K562 (cell line): ENCODE results near the gene PHKA2. TPM values are rescaled to one million over a fixed set of nuclear protein-coding genes. Genes with fewer than 3 reads are reported as not detected.

ENCODE experiments used
- ATAC-seq: fragments of 200-7000 bp; cut with Tn5 transposase; 3 replicates; pipeline ENCODE4 v1.9.1; 2020; ENCODE audit warnings: moderate library complexity
- BruUV-seq: library from RNA; stranded (reverse); fragments of 400-500 nt; replicated peaks from 2 replicates; lab custom pipeline; 2021; lab: Mats Ljungman, UMichigan
- CTCF ChIA-PET: fragments of 300-600 bp; formaldehyde crosslinking; extraction: SDS; loops from one replicate; lab custom pipeline; 2021; ENCODE audit warnings: low intra/inter-chr PET ratio; lab: Yijun Ruan, JAX
- POLR2A ChIA-PET: fragments of 300-600, 350-650 bp; sonication (Branson Sonifier 250); formaldehyde crosslinking; extraction: SDS; loops from one replicate; lab custom pipeline; 2021; ENCODE audit warnings: antibody characterized with exemption, inconsistent platforms; lab: Yijun Ruan, JAX
- DNase-seq, 4 experiments: peaks; one replicate each; pipeline versions ENCODE4 v3.0.0 to v3.0.0-alpha.2; 2011 to 2018; ENCODE audit warnings: low spot score in 3 of 4, mixed read lengths in 3 of 4; ENCODE audit errors: extremely low read depth in 1 of 4
- FAIRE-seq: peaks from 2 replicates; lab custom pipeline; 2011; peaks lifted over from hg19 to GRCh38; lab: Jason Lieb, UNC
- H2AFZ ChIP-seq: 2 replicates; pipeline ENCODE4 v1.6.0; 2011; ENCODE audit warnings: low read depth, low read length, control low read depth, inconsistent platforms
- H3K27ac ChIP-seq: fragments of 200-600 bp; 3 replicates; pipeline ENCODE4 v1.8.0; 2011; ENCODE audit warnings: low read depth, mild to moderate bottlenecking, control low read depth, inconsistent platforms, low read length, moderate library complexity, mixed read lengths; ENCODE audit errors: extremely low read depth
- H3K27me3 ChIP-seq, 2 experiments: fragments of 300-600 bp in 1 of 2; 2 replicates in 1 of 2; 3 replicates in 1 of 2; pipeline versions ENCODE4 v1.6.0 to v1.8.0; 2011; ENCODE audit warnings: inconsistent platforms in 2 of 2, low read length in 2 of 2, mild to moderate bottlenecking in 1 of 2, mixed read lengths in 1 of 2, moderate library complexity in 1 of 2; ENCODE audit not compliant: control insufficient read depth in 2 of 2, insufficient read depth in 2 of 2
- H3K36me3 ChIP-seq: fragments of 300-600 bp; 3 replicates; pipeline ENCODE4 v1.8.0; 2011; ENCODE audit warnings: mild to moderate bottlenecking, low read length, inconsistent platforms; ENCODE audit not compliant: control insufficient read depth, insufficient read depth
- H3K4me1 ChIP-seq, 2 experiments: fragments of 200-600 bp in 1 of 2; replicated peaks in 1 of 2; 2 replicates in 1 of 2; 3 replicates in 1 of 2; pipeline versions ENCODE4 v1.5.1 to v1.8.0; 2011; ENCODE audit warnings: inconsistent platforms in 2 of 2, low read length in 2 of 2, mild to moderate bottlenecking in 1 of 2, mixed read lengths in 1 of 2, moderate library complexity in 1 of 2; ENCODE audit not compliant: control insufficient read depth in 2 of 2, insufficient read depth in 2 of 2
- H3K4me2 ChIP-seq: 2 replicates; pipeline ENCODE4 v1.6.1; 2011; ENCODE audit warnings: low read length, control low read depth, inconsistent platforms, mixed read lengths; ENCODE audit not compliant: insufficient read depth
- H3K4me3 ChIP-seq: fragments of 200-600 bp; sonication (generic), shearing (Covaris generic); 2 replicates; pipeline ENCODE4 v1.5.1; 2016; ENCODE audit warnings: control low read depth, inconsistent platforms
- H3K79me2 ChIP-seq: fragments of 200-600 bp; 3 replicates; pipeline ENCODE4 v1.8.0; 2011; ENCODE audit warnings: low read length, inconsistent platforms; ENCODE audit not compliant: control insufficient read depth, insufficient read depth
- H3K9ac ChIP-seq, 2 experiments: 2 replicates each; pipeline versions ENCODE4 v1.6.0 to v1.6.1; 2011; ENCODE audit warnings: low read depth in 2 of 2, low read length in 2 of 2, control low read depth in 1 of 2, inconsistent platforms in 1 of 2, mild to moderate bottlenecking in 1 of 2, mixed read lengths in 1 of 2; ENCODE audit not compliant: insufficient read depth in 1 of 2
- H3K9me1 ChIP-seq: one replicate; pipeline ENCODE4 v1.6.0; 2011; ENCODE audit warnings: inconsistent platforms, mild to moderate bottlenecking, low read length, moderate library complexity; ENCODE audit not compliant: control insufficient read depth, insufficient read depth
- H3K9me3 ChIP-seq: replicated peaks from 2 replicates; pipeline ENCODE4 v1.5.1; 2011; ENCODE audit warnings: low read depth, low read length, inconsistent platforms; ENCODE audit not compliant: control insufficient read depth, insufficient read depth
- H4K20me1 ChIP-seq: replicated peaks from 2 replicates; pipeline ENCODE4 v1.6.1; 2011; ENCODE audit warnings: low read length, inconsistent platforms, mixed read lengths; ENCODE audit not compliant: control insufficient read depth, insufficient read depth
- BRF1 ChIP-seq: IDR thresholded peaks from 3 replicates; pipeline ENCODE4 v1.6.1; 2011; ENCODE audit warnings: borderline replicate concordance, mild to moderate bottlenecking; ENCODE audit not compliant: insufficient read length; ENCODE audit errors: extremely low read depth
- CBX8 ChIP-seq: fragments of 200-600 bp; sonication (generic); IDR thresholded peaks from 2 replicates; pipeline ENCODE4 v1.6.1; 2012; ENCODE audit warnings: borderline replicate concordance, mixed run types, low read depth, mild to moderate bottlenecking, moderate library complexity, mixed read lengths, low read length, control low read depth, inconsistent platforms; ENCODE audit not compliant: poor library complexity, severe bottlenecking; ENCODE audit errors: extremely low read depth
- EGR1 ChIP-seq: fragments of 450-650 bp; conservative IDR thresholded peaks from 2 replicates; pipeline ENCODE4 v1.6.1; 2017; ENCODE audit warnings: mild to moderate bottlenecking
- FUS ChIP-seq: fragments of 200-400 bp; formaldehyde crosslinking; optimal IDR thresholded peaks from 2 replicates; pipeline ENCODE3; 2017; ENCODE audit warnings: low read depth, low read length
- NFE2L1 ChIP-seq: fragments of 450-650 bp; IDR thresholded peaks from 2 replicates; pipeline ENCODE4 v1.6.1; 2016; ENCODE audit warnings: missing genetic modification characterization, low read depth, mild to moderate bottlenecking, missing compliant biosample characterization, moderate library complexity, borderline replicate concordance
- PHF20 ChIP-seq: fragments of 450-650 bp; IDR thresholded peaks from 2 replicates; pipeline ENCODE4 v1.6.1; 2018; ENCODE audit not compliant: partially characterized antibody
- WGBS: fragments of 100-300 bp; shearing (Covaris generic); methylation state at CpG from one replicate; pipeline ENCODE4 v1.1.6; 2016; ENCODE audit warnings: low coverage, mixed read lengths; ENCODE audit not compliant: insufficient coverage; ENCODE audit errors: missing lambda C conversion rate; 5-methylcytosine and 5-hydroxymethylcytosine counted together
- in situ Hi-C: fragments of 300-500 bp; cut with MboI; formaldehyde crosslinking; loops from 4 replicates; pipeline ENCODE4 v1.15.0; 2018; ENCODE audit warnings: inconsistent platforms, mixed read lengths
- intact Hi-C: fragments of 100-400 bp; cut with micrococcal nuclease; formaldehyde crosslinking; loops from 2 replicates; pipeline ENCODE4 v1.14.2; 2022
- polyA plus RNA-seq, 8 experiments: library from polyadenylated mRNA; depleted of rRNA in 4 of 8; stranded (reverse) in 5 of 8; unstranded in 3 of 8; fragments of >200 nt; fragmentation: Nextera tagmentation in 2 of 8; fragmentation: Illumina TruSeq in 1 of 8; extraction: Ambion mirVana in 2 of 8; extraction: Trizol in 1 of 8; gene quantifications; 2 replicates each; pipeline versions ENCODE4 v1.2.1 to v1.2.3, GENCODE V29; 2011 to 2014; ENCODE audit warnings: inconsistent platforms in 1 of 8, missing spikeins in 1 of 8
- total RNA-seq, 7 experiments: library from RNA; depleted of rRNA in 6 of 7; stranded (reverse); fragments of >200 nt in 6 of 7; fragmentation: Illumina TruSeq in 2 of 7; extraction: Trizol in 2 of 7; gene quantifications; 2 replicates each; pipeline versions ENCODE4 v1.2.1 to v1.2.3, GENCODE V29; 2011 to 2021; ENCODE audit warnings: low replicate concordance in 1 of 7
- TF ChIP-seq, protein P1 (sequence below): sonication (generic); formaldehyde crosslinking; IDR thresholded peaks from 2 replicates; pipeline ENCODE4 v1.8.1; 2023; ENCODE audit warnings: mild to moderate bottlenecking, missing genetic modification reagents
- TF ChIP-seq, protein P2 (sequence below): conservative IDR thresholded peaks from 2 replicates; pipeline ENCODE4 v1.6.1; 2011; ENCODE audit warnings: low read depth, mild to moderate bottlenecking, low read length; ENCODE audit not compliant: control insufficient read depth
- TF ChIP-seq, protein P3 (sequence below): fragments of 450-650 bp; IDR thresholded peaks from 2 replicates; pipeline ENCODE4 v1.7.0; 2016; ENCODE audit warnings: borderline replicate concordance
- TF ChIP-seq, protein P4 (sequence below), 2 experiments: fragments of 450-650 bp; IDR thresholded peaks; 2 replicates each; pipeline ENCODE4 v1.6.1; 2018; ENCODE audit warnings: mild to moderate bottlenecking in 2 of 2, low read depth in 1 of 2; ENCODE audit not compliant: partially characterized antibody in 2 of 2
- TF ChIP-seq, protein P5 (sequence below): sonication (generic); formaldehyde crosslinking; IDR thresholded peaks from 2 replicates; pipeline ENCODE4 v1.9.0; 2022; ENCODE audit warnings: mild to moderate bottlenecking, missing genetic modification reagents

PHKA2 gene
- total and polyA plus RNA-seq, 9 of the 15 experiments (the other 6 are each of a cell fraction or from before 2014, with no cell fraction given): 2.8 to 33.1 (median 20.3) TPM

DNA sequence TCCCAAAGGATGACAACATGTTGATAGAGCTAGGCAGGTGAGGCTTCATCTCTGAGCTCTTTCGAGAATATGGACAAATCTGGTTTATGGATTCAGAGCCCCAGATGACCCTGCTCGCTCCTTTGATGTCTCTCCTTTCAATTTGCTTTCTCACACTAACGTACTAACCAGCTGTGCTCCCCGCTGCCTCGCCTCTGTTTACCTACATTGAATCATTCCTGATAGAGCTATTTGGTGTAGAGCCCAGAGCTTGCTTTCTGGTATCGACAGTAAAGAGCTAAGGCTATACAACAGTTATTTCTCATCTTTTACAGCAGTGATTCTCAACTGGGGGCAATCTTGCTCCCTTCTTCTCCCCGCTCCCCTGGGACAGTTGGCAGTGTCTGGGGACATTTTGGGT lies 8.9 kb upstream of the PHKA2 start:
- WGBS: 12% methylated on average over 7 of the region's 7 CpGs
- TF ChIP-seq BRF1 (no peak), NFE2L1 (tag) (no peak), PHF20 (no peak), EGR1 (no peak), CBX8 (no peak), FUS (no peak)
- TF ChIP-seq, protein P1, sequence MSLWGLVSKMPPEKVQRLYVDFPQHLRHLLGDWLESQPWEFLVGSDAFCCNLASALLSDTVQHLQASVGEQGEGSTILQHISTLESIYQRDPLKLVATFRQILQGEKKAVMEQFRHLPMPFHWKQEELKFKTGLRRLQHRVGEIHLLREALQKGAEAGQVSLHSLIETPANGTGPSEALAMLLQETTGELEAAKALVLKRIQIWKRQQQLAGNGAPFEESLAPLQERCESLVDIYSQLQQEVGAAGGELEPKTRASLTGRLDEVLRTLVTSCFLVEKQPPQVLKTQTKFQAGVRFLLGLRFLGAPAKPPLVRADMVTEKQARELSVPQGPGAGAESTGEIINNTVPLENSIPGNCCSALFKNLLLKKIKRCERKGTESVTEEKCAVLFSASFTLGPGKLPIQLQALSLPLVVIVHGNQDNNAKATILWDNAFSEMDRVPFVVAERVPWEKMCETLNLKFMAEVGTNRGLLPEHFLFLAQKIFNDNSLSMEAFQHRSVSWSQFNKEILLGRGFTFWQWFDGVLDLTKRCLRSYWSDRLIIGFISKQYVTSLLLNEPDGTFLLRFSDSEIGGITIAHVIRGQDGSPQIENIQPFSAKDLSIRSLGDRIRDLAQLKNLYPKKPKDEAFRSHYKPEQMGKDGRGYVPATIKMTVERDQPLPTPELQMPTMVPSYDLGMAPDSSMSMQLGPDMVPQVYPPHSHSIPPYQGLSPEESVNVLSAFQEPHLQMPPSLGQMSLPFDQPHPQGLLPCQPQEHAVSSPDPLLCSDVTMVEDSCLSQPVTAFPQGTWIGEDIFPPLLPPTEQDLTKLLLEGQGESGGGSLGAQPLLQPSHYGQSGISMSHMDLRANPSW (CRISPR knock-in tag): no peak
- TF ChIP-seq, protein P2, sequence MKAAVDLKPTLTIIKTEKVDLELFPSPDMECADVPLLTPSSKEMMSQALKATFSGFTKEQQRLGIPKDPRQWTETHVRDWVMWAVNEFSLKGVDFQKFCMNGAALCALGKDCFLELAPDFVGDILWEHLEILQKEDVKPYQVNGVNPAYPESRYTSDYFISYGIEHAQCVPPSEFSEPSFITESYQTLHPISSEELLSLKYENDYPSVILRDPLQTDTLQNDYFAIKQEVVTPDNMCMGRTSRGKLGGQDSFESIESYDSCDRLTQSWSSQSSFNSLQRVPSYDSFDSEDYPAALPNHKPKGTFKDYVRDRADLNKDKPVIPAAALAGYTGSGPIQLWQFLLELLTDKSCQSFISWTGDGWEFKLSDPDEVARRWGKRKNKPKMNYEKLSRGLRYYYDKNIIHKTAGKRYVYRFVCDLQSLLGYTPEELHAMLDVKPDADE: no peak
- TF ChIP-seq, protein P3, sequence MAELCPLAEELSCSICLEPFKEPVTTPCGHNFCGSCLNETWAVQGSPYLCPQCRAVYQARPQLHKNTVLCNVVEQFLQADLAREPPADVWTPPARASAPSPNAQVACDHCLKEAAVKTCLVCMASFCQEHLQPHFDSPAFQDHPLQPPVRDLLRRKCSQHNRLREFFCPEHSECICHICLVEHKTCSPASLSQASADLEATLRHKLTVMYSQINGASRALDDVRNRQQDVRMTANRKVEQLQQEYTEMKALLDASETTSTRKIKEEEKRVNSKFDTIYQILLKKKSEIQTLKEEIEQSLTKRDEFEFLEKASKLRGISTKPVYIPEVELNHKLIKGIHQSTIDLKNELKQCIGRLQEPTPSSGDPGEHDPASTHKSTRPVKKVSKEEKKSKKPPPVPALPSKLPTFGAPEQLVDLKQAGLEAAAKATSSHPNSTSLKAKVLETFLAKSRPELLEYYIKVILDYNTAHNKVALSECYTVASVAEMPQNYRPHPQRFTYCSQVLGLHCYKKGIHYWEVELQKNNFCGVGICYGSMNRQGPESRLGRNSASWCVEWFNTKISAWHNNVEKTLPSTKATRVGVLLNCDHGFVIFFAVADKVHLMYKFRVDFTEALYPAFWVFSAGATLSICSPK: no peak
- TF ChIP-seq, protein P4, sequence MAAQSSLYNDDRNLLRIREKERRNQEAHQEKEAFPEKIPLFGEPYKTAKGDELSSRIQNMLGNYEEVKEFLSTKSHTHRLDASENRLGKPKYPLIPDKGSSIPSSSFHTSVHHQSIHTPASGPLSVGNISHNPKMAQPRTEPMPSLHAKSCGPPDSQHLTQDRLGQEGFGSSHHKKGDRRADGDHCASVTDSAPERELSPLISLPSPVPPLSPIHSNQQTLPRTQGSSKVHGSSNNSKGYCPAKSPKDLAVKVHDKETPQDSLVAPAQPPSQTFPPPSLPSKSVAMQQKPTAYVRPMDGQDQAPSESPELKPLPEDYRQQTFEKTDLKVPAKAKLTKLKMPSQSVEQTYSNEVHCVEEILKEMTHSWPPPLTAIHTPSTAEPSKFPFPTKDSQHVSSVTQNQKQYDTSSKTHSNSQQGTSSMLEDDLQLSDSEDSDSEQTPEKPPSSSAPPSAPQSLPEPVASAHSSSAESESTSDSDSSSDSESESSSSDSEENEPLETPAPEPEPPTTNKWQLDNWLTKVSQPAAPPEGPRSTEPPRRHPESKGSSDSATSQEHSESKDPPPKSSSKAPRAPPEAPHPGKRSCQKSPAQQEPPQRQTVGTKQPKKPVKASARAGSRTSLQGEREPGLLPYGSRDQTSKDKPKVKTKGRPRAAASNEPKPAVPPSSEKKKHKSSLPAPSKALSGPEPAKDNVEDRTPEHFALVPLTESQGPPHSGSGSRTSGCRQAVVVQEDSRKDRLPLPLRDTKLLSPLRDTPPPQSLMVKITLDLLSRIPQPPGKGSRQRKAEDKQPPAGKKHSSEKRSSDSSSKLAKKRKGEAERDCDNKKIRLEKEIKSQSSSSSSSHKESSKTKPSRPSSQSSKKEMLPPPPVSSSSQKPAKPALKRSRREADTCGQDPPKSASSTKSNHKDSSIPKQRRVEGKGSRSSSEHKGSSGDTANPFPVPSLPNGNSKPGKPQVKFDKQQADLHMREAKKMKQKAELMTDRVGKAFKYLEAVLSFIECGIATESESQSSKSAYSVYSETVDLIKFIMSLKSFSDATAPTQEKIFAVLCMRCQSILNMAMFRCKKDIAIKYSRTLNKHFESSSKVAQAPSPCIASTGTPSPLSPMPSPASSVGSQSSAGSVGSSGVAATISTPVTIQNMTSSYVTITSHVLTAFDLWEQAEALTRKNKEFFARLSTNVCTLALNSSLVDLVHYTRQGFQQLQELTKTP (IDR thresholded peaks at IDR 0.05; ENCODE audit: low read depth in 1 of 2, partially characterized antibody in 2 of 2): no peak
- TF ChIP-seq, protein P5, sequence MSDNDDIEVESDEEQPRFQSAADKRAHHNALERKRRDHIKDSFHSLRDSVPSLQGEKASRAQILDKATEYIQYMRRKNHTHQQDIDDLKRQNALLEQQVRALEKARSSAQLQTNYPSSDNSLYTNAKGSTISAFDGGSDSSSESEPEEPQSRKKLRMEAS (CRISPR knock-in tag): no peak

More for the DNA sequence above, 8.9 kb upstream of the PHKA2 start:
- in situ Hi-C loops: no loop called here
- Histone ChIP-seq H3K36me3 (no peaks in the 10 kb centered on the region), H4K20me1 (no peaks in the 10 kb centered on the region), H3K9me1 (no peaks in the 10 kb centered on the region), H3K9me3 (no peaks in the 10 kb centered on the region), H3K4me2 (no peak overlapping the region), H3K27me3 (no peaks in the 10 kb centered on the region), H3K4me3 (no peak overlapping the region), H3K79me2 (no peaks in the 10 kb centered on the region), H2AFZ (no peak overlapping the region), H3K4me1 (no peaks in the 10 kb centered on the region), H3K27ac (no peak overlapping the region), H3K9ac (no peak overlapping the region)
- no peak for FAIRE-seq
- CTCF ChIA-PET: interaction anchor here (0.6 kb wide), 1 partner anchor 97 kb away, joined by 4 read pairs; no protein-coding TSS in a partner anchor
- no TSS peak for BruUV-seq
- ATAC-seq: no peak
- POLR2A ChIA-PET: interaction anchor here (2.2 kb wide), 1 partner anchor 10 kb away, joined by 6 read pairs; no protein-coding TSS in a partner anchor
- intact Hi-C loops: no loop called here
- no peak for DNase-seq
